IPS-15b (cell line): ENCODE results near the gene ROBO3.

Source experiments
- H3K27me3 ChIP-seq: one replicate; pipeline ENCODE4 v1.6.1; 2013; ENCODE audit warnings: low read length; ENCODE audit not compliant: control insufficient read depth, insufficient read depth
- H3K36me3 ChIP-seq: one replicate; pipeline ENCODE4 v1.6.1; 2013; ENCODE audit warnings: low read length; ENCODE audit not compliant: control insufficient read depth, insufficient read depth
- H3K4me1 ChIP-seq: one replicate; pipeline ENCODE4 v1.6.1; 2013; ENCODE audit warnings: mild to moderate bottlenecking, low read length; ENCODE audit not compliant: control insufficient read depth, insufficient read depth
- H3K4me3 ChIP-seq: one replicate; pipeline ENCODE4 v1.5.1; 2013; ENCODE audit warnings: low read depth, low read length
- H3K9ac ChIP-seq: one replicate; pipeline ENCODE4 v1.6.1; 2013; ENCODE audit warnings: low read depth, mild to moderate bottlenecking, low read length
- H3K9me3 ChIP-seq: one replicate; pipeline ENCODE4 v1.6.1; 2013; ENCODE audit warnings: mild to moderate bottlenecking, low read length; ENCODE audit not compliant: control insufficient read depth, insufficient read depth

The ROBO3 gene

DNA sequence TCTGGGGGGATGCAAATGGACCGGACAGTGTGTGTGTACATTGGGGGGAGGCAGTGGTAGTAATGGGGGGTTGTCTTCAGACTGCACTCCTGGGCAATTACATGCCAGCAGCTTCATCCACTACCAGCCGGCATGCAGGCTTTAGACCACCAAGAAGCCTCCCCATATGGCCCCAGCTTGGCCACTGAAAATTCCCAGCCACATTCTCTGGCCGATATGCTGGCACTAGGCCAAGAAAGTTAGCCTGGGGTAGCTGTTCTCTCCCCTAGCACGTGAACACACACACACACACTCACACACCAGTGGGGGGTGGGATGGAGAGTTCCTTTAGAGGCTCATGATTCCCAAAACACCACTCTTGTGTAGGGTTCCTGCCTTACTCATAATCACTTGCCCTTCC lies 3.6 kb upstream of the ROBO3 start:
- H3K4me3 ChIP-seq = no peak overlapping the region
- H3K9me3 ChIP-seq = no peaks in the 10 kb centered on the region
- no peaks in the 10 kb centered on the region for H3K36me3 ChIP-seq
- H3K27me3 ChIP-seq = peaks cover 86% of the 10 kb centered on the region
- peaks cover 3% of the 10 kb centered on the region for H3K4me1 ChIP-seq
- no peak overlapping the region for H3K9ac ChIP-seq

DNA sequence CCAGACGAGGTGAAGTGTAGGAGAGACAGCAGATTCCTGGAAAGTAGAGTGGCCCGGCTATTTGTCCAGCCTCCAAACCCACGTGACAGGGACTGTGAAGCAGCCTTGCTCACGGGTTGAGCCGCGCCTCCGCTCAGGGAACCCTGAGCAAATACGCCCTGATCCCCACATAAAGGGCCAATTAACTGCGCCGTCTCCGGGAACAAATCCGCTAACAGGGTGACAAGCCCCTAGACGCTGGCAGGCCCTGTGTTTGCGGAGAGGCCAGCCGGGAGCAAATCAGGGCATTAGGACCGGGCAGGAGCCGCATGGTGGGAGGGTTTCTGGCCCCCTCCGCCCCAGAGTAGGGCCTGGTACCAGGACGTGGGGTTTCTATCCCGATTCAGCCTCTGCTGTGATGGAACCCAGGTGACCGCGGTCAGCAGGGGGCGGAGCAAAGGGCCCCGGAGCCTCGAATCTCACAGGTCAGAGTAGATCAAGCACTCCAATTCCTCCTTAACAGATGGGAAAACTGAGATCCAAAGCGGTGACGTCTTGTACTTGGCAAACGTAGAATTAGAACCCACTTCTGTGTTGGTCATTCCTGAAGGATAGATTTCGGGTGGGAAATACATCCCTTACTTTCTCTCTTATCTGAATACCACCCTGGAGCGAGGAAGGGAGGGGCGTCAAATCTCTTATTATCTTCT lies 2.0 kb upstream of the ROBO3 start:
- Histone ChIP-seq H3K9ac (no peak overlapping the region), H3K36me3 (no peaks in the 10 kb centered on the region), H3K4me3 (peak overlapping the region; percentile 44), H3K4me1 (peaks cover 10% of the 10 kb centered on the region), H3K9me3 (no peaks in the 10 kb centered on the region), H3K27me3 (peaks cover 99% of the 10 kb centered on the region)

DNA sequence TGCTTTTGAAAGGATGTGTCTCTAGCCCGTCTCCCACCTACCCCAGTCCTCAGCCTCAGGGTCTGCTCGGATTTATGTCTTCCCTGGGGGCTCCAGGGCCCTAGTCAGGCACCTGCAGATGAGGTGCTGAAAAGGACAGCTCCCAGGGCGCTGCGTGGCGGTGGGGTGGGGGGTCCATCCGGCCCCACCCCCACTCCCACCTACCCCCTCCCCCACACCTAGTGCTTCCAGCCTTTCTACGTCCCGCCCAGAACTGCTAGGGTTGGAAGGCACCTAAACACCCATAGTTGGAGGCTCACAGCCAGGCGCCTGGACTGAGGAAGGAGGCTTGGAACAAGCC lies 1.4 kb upstream of the ROBO3 start:
- Histone ChIP-seq H3K4me1 (peaks cover 10% of the 10 kb centered on the region), H3K4me3 (peak overlapping the region; percentile 44), H3K36me3 (no peaks in the 10 kb centered on the region), H3K9ac (no peak overlapping the region), H3K9me3 (no peaks in the 10 kb centered on the region), H3K27me3 (peaks cover 99% of the 10 kb centered on the region)

DNA sequence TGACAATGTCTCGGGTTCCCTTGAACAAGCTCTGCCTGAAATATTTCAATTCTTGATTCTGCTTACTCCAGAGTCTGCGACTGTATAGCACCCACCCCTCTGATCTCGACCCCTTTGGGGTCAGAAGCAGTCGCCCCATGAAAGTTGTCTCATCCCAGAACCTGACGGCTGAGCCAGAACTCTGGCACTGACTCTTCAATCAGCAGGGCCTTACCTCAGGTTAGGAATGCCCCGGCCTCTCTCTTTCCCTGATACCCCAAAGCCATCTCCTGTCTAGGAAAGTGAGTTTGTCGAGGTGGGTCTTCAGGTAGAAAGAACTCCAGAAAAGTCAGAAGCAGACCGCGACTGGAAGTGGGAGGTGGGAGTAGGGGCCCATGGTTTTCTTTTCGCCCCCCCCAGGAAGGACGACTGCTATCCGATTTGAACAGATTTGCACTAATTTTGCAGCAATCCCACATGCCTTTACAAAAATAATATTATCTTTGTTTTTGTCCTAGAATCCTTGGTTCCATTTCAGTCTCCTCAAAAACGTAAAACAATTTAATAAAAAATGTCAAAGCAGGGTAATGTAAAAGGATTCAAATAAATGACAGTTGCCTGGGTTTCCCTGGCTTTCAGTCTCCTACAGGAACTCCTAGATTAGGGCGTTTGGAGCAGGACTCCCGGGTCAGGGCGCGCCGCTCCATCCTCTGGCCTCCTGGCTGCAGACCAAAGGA lies 898 bp upstream of the ROBO3 start:
- Histone ChIP-seq H3K9me3 (no peaks in the 10 kb centered on the region), H3K27me3 (peaks cover 99% of the 10 kb centered on the region), H3K4me3 (peak overlapping the region; percentile 52), H3K4me1 (peaks cover 10% of the 10 kb centered on the region), H3K9ac (no peak overlapping the region), H3K36me3 (no peaks in the 10 kb centered on the region)

DNA sequence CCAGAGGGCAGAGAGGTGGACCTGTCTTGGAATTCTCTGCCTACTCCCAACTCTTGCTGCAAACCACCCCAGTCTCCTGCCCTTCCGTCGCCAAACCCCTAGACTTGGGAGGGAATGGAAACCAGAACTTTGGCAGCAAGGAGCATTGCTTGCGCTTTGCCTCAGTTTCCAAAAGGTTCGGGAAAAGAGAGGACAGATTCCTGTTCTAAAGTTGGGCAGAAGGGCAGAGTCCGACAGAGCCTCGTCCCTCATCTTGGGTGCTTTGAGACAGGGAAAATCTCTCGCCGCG lies 396 bp upstream of the ROBO3 start:
- H3K4me1 ChIP-seq = peaks cover 10% of the 10 kb centered on the region
- no peaks in the 10 kb centered on the region for H3K36me3 ChIP-seq
- H3K27me3 ChIP-seq = peaks cover 99% of the 10 kb centered on the region
- H3K4me3 ChIP-seq = peak overlapping the region; percentile 52
- H3K9me3 ChIP-seq = no peaks in the 10 kb centered on the region
- H3K9ac ChIP-seq = no peak overlapping the region

DNA sequence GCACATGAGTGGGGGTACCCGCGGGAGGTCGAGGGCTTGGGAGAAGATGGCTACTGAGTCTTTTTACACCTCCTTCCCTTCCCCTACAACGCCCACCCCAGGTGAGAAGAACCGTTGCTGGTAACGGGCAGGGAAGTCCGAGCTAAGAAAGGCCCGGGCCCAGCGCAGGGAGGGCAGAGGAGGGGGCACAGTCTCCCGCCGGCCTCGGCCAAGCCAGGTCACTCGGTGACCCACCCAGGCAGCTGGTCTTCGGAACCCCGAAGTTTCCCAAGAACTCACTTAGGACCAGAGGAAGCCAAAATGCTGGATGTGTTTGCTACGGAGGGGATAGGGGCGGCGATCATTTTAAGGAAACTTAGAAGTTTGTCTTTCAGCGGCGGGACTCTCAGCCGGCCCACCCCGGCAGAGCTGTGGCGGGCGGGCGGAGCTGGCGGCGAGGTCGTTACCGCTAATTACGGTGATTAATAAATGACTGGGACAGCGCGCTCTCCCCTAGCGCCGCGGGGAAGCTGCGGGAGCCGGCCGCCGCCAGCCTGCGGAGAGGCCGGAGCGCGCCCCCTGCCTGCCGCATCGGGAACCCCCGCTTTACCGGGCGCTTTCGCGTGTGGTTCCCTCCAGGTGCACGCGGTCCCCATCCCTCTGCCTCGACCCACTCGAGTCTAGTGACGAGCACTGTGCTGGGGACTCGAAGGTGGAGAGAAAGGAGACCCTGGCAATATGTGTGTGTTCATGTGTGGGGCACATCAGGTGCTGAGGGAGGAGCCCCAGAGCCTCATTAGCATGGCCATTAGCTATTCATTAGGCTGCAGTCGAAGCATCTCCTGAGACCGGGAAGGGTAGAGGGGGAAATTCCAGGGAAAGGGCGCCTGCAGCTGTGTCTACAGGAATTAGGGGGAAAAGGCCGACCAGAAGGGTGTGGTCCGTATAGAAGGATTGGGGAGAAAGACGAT lies 945 bp downstream of the ROBO3 start:
- H3K9me3 ChIP-seq = no peaks in the 10 kb centered on the region
- no peaks in the 10 kb centered on the region for H3K36me3 ChIP-seq
- peaks cover 100% of the 10 kb centered on the region for H3K27me3 ChIP-seq
- H3K9ac ChIP-seq = no peak overlapping the region
- H3K4me1 ChIP-seq = peaks cover 10% of the 10 kb centered on the region
- H3K4me3 ChIP-seq = peak overlapping the region; percentile 52

DNA sequence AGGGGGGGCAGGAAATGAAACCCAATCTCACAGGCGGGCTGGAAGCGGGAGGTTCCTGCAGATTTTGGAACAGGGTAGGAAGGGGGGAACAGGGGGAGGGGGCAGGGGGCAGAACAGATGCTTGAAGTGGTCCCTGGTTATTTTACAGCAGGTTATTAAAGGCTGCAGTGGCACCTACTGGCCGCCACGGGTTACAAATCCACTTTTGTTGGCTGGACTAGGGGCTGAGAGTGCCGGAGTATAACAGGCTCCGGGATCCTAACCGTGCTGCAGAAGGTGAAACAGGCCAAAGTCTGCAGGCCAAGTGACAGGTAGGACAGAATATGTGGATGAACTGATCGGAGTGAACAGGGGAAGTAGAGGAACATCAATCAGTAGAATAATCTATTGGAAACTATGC lies 2.5 kb downstream of the ROBO3 start:
- no peaks in the 10 kb centered on the region for H3K36me3 ChIP-seq
- H3K4me3 ChIP-seq = no peak overlapping the region
- no peaks in the 10 kb centered on the region for H3K9me3 ChIP-seq
- H3K4me1 ChIP-seq = peaks cover 10% of the 10 kb centered on the region
- H3K9ac ChIP-seq = no peak overlapping the region
- peaks cover 100% of the 10 kb centered on the region for H3K27me3 ChIP-seq

DNA sequence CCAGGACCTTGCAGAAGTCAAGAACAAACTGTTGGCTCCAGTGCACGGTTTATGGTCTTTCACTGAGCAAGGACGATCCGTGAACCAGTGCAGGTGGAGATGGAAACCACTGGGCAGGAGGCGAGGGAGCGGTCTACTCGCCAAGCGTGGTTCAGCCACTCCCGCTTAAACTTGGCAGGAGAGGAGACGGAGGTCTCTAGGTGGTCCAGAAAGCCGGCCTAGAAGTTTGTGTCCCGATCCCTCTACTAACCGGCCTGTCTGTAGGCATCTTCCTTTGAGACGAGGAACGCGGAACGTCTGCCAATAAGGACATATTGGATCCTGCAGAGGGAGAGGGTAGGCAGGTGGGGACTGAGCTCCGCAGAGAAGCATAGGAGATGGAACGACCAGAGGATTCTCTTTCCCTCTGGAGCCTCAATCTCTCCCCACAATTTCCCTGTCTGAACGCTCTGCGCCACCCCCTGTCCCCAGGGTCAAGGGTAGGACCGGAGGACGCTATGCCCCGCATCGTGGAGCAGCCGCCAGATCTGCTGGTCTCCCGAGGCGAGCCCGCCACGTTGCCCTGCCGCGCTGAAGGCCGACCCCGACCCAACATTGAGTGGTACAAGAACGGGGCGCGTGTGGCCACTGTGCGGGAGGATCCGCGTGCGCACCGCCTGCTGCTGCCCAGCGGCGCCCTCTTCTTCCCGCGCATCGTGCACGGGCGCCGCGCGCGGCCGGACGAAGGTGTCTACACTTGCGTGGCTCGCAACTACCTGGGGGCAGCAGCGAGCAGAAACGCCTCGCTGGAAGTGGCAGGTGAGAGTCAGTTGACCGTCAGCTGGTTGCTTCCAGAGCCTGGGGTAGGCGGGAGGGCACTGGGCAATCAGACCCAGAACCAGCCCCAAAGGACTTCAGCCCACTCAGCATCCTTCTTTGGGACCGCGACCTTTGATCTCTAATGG lies 3.4 kb downstream of the ROBO3 start:
- Histone ChIP-seq H3K9me3 (no peaks in the 10 kb centered on the region), H3K4me1 (peaks cover 10% of the 10 kb centered on the region), H3K27me3 (peaks cover 100% of the 10 kb centered on the region), H3K36me3 (no peaks in the 10 kb centered on the region), H3K9ac (no peak overlapping the region), H3K4me3 (peak overlapping the region; percentile 28)

DNA sequence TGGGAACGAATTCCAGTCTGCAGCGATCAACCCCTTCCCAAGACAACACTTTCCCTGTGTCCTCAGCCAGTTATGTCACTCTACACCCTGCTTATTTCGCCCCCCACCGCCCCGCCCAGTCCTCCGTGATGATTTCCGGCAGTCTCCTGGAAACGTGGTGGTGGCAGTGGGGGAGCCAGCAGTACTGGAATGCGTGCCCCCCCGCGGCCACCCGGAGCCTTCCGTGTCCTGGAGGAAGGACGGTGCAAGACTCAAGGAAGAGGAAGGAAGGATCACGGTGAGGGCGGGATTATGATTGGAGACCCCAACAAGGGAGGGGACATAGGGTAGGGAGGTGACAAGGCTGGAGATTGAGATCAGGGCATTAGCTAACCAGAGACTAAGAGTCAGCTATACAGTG lies 4.1 kb downstream of the ROBO3 start:
- peak overlapping the region; percentile 28 for H3K4me3 ChIP-seq
- no peaks in the 10 kb centered on the region for H3K9me3 ChIP-seq
- no peak overlapping the region for H3K9ac ChIP-seq
- H3K4me1 ChIP-seq = peaks cover 10% of the 10 kb centered on the region
- peaks cover 100% of the 10 kb centered on the region for H3K27me3 ChIP-seq
- no peaks in the 10 kb centered on the region for H3K36me3 ChIP-seq

DNA sequence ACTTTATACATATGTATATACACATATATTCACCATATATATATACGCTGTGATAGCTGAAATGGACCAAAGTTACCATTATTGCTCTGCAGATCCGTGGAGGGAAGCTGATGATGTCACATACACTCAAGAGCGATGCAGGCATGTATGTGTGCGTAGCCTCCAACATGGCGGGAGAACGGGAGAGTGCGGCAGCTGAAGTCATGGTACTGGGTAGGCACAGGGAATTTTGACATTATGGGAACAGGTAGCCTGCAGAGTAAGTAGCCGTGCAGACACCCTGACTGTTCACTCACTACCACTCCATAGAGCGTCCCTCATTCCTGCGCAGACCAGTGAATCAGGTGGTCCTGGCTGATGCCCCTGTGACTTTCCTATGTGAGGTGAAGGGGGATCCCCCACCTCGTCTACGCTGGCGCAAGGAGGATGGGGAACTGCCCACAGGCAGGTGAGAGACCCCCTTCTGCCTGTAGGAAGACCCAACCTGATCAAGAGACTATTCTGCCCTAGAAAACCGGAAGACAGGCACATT lies 4.7 kb downstream of the ROBO3 start:
- peaks cover 100% of the 10 kb centered on the region for H3K27me3 ChIP-seq
- peak overlapping the region; percentile 20 for H3K4me3 ChIP-seq
- no peak overlapping the region for H3K9ac ChIP-seq
- H3K36me3 ChIP-seq = no peaks in the 10 kb centered on the region
- H3K4me1 ChIP-seq = peaks cover 8% of the 10 kb centered on the region
- H3K9me3 ChIP-seq = no peaks in the 10 kb centered on the region

DNA sequence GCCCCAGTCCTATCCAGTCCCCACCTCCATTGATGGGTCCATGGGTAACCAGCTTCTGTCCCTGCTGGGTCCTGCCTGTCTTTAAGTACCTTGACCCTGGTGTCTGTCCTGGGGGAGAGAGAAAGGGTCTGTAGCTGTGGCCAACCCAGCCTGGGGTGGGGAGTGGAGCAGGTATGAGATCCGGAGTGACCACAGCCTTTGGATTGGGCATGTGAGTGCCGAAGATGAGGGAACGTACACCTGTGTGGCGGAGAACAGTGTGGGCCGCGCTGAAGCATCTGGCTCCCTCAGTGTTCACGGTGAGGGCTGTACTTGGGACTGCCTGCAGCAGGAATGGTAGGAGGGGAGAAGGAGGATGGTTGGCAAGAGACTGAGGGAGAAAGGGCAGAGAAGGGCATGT lies 5.2 kb downstream of the ROBO3 start:
- Histone ChIP-seq H3K9me3 (no peaks in the 10 kb centered on the region), H3K9ac (no peak overlapping the region), H3K36me3 (no peaks in the 10 kb centered on the region), H3K4me3 (no peak overlapping the region), H3K4me1 (peaks cover 8% of the 10 kb centered on the region), H3K27me3 (peaks cover 100% of the 10 kb centered on the region)
